Myocyte (in vitro differentiated cells): Measurements from ENCODE around the gene C1QTNF8. TPM values are rescaled to one million over a fixed set of nuclear protein-coding genes. Genes with fewer than 3 reads are reported as not detected.

Source experiments
- DNase-seq: peaks from one replicate; pipeline ENCODE4 v3.0.0-alpha.2; 2012; ENCODE audit warnings: low read depth
- total RNA-seq: library from RNA; depleted of rRNA; stranded (reverse); fragments of >200 nt; gene quantifications from 2 replicates; pipeline ENCODE4 v1.2.3, GENCODE V29; 2014

The C1QTNF8 gene
- total RNA-seq, 1 donor from 2014 or later = not detected

- no peak for DNase-seq
Observed at GRCh38 chr16:1127971-1128715, 32.1 kb upstream of the C1QTNF8 start.

- no peak for DNase-seq
Observed at GRCh38 chr16:1127101-1127500, 31.1 kb upstream of the C1QTNF8 start.

- DNase-seq = no peak
Observed at GRCh38 chr16:1126586-1126985, 30.5 kb upstream of the C1QTNF8 start.

- no peak for DNase-seq
Observed at GRCh38 chr16:1126044-1126443, 30.0 kb upstream of the C1QTNF8 start.

- no peak for DNase-seq
Observed at GRCh38 chr16:1125471-1125870, 29.4 kb upstream of the C1QTNF8 start.

GRCh38 chr16:1124795-1125194, 28.8 kb upstream of the C1QTNF8 start:
- no peak for DNase-seq

- DNase-seq = no peak
Observed at GRCh38 chr16:1124291-1124690, 28.2 kb upstream of the C1QTNF8 start.

- no peak for DNase-seq
Observed at GRCh38 chr16:1123525-1124230, 27.6 kb upstream of the C1QTNF8 start.

- DNase-seq = no peak
Observed at GRCh38 chr16:1122398-1122765, 26.3 kb upstream of the C1QTNF8 start.

- DNase-seq = no peak
Observed at GRCh38 chr16:1121601-1122397, 25.8 kb upstream of the C1QTNF8 start.

GRCh38 chr16:1121009-1121408, 25.0 kb upstream of the C1QTNF8 start:
- DNase-seq = no peak

GRCh38 chr16:1120577-1120941, 24.5 kb upstream of the C1QTNF8 start:
- DNase-seq = no peak

GRCh38 chr16:1119766-1120576, 23.9 kb upstream of the C1QTNF8 start:
- peak; percentile 43 for DNase-seq

GRCh38 chr16:1119129-1119528, 23.1 kb upstream of the C1QTNF8 start:
- no peak for DNase-seq

GRCh38 chr16:1117926-1118325, 21.9 kb upstream of the C1QTNF8 start:
- DNase-seq = no peak

GRCh38 chr16:1117176-1117900, 21.3 kb upstream of the C1QTNF8 start:
- no peak for DNase-seq

GRCh38 chr16:1116693-1117077, 20.6 kb upstream of the C1QTNF8 start:
- no peak for DNase-seq

- no peak for DNase-seq
Observed at GRCh38 chr16:1113889-1114526, 18.0 kb upstream of the C1QTNF8 start.

- no peak for DNase-seq
Observed at GRCh38 chr16:1113489-1113888, 17.4 kb upstream of the C1QTNF8 start.

- DNase-seq = no peak
Observed at GRCh38 chr16:1112506-1113184, 16.6 kb upstream of the C1QTNF8 start.
